ENCODE data around the gene CGB5.
A peak's percentile ranks its signal among the peaks of the same experiment; 100 is the strongest.
"Not testable (repeated sequence)": the region's sequence is repeated elsewhere in the genome, so short reads cannot be mapped to it uniquely, and the experiment has no call there.

The CGB5 gene

DNA sequence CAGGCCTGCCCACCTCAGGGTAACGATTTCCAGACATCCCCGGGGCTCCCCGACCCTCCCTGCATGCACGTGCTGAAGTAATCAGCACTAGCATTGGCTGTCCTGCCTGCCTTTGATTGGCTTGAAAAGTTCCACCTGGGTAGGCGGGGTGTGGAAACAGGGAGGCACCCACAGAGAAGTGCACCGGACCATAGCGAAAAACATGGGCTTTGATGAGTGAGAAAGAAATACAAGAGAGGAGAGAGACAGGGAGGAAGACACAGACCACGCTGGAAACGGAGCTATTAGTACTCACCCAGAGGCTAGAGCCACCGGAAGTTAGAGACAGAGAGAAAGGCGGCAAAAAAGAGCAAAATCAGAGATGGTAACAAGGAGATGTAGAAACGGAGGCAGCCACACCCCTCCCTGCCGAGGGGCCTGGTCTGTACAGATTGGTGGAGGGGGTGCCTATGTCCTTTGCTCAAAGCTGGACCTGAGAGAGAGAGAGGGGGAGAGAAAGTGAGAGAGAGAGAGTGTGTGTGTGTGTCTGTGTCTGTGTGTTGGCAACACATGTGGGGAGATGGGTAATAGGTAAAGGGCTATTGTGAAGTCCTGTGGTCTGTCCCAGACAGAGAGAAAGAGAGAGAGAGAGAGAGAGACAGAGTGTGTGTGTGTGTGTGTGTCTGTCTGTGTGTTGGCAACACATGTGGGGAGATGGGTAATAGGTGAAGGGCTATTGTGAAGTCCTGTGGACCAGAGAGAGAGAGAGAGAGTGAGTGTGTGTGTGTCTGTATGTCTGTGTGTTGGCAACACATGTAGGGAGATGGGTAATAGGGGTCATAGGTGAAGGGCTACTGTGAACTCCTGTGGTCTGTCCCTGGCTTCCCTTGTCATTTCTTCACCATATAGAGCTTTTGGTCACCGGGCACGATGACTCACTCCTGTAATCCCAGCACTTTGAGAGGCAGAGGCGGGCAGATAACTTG, 22.4 kb upstream of the CGB5 start:
- DNase-seq = no peak

DNA sequence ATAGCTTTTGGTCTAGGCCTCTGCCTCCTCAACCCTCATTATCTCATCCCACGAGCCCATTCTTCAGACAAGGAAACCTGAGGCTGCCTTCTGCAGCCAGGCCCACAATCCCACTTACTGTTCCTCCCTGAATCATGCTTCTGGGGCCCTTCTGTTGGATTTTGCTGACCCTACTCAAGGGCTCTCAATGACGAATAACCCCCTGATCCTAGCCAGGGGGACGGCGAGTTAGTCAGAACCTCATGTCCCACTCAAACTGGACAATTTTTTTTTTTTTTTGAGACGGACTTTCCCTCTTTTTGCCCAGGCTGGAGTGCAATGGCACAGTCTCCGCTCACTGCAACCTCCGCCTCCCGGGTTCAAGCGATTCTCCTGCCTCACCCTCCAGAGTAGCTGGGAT, 21.5 kb upstream of the CGB5 start:
- DNase-seq = no peak

DNA sequence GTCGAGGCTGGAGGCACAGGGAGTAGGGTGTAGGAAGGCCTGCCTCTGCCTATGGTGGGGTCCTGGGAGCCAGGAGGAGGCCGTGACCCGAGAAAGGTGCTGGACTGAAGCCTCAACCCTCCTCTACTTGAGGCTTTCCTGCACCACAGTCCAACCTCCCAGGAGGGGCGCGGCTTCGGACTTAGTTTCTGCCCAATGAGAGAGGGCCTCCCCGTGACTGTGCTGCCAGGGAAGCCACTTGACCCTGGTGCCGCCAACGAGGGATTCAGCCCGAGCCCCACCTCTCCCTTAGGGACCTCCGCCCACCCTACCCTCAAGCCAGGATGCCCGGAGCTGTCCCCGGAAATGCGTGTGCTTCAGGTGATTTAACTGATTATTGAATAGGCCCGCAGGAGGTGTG, 19.4 kb upstream of the CGB5 start, which contains the start of gene CGB3:
Gene CGB3 (minus strand): TSS at position 101 of the 400 bp plus-strand sequence. CDS start 362 bp downstream, outside the sequence.
- DNase-seq = not testable (repeated sequence)

DNA sequence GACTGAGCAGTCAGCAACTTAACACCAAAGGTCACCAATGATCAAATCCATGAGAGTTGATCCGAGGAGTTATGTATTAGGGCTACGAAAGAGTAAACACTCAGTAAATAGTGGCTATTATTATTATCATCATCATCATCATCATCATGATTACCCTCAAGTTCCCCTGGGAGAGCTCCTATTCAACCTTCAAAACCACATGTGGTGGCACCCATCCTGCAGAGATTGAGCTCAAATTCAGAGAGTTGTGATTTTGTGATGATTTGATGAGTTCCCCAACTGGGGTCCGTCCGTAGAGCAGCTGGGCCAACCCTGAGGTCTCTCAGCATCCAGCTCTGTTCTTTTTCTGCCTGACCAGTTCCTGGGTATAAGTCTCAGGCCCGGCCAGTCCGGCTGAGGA, 18.6 kb upstream of the CGB5 start:
- DNase-seq = not testable (repeated sequence)

DNA sequence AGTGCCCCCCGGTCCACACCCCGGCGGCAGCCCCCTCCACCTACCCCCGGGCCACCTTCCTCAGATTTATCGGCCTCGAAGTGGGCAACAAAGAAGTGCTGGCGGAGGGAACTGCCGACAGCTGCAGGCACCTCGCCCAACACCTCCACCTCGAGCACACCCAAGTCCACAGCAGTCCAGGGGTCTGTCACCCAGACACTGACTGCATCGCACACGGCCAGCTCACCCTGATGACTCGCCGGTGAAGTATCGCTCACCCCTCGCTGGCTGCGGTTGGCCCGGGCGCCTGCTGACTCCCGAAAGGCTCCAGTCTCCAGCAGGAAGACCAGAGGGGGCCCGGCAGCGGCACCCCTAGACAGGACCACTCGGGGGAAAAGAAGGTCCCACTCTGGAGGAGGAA, 18.0 kb upstream of the CGB5 start:
- DNase-seq = not testable (repeated sequence)

DNA sequence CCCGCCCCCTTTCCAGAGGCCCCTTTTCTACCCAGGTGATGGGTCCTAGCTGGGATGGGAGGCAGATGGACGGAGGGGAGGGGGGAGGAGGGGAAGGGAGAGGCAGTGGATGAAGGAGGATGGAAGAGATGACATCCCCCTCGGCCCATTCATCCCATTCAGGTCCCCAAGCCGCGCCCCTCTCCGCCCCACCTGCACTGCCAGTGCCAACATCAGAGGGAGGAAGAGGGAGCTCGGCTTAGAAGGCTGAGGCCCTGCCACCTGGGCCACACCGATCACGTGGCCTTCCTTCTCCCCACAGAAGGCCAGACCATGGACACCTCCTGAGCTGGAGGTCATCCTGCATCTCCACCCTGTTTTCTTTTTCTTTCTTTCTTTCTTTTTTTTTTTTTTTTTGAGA, 15.0 kb upstream of the CGB5 start:
- not testable (repeated sequence) for DNase-seq

DNA sequence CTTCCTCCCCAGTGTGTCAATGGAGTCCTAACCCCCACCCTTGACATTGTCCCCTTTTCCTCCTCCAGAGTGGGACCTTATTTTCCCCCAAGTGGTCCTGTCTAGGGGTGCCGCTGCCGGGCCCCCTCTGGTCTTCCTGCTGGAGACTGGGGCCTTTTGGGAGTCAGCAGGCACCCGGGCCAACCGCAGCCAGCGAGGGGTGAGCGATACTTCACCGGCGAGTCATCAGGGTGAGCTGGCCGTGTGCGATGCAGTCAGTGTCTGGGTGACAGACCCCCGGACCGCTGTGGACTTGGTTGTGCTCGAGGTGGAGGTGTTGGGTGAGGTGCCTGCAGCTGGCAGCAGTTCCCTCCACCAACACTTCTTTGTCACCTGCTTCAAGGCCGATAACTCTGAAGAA, 13.9 kb upstream of the CGB5 start:
- DNase-seq = not testable (repeated sequence)

DNA sequence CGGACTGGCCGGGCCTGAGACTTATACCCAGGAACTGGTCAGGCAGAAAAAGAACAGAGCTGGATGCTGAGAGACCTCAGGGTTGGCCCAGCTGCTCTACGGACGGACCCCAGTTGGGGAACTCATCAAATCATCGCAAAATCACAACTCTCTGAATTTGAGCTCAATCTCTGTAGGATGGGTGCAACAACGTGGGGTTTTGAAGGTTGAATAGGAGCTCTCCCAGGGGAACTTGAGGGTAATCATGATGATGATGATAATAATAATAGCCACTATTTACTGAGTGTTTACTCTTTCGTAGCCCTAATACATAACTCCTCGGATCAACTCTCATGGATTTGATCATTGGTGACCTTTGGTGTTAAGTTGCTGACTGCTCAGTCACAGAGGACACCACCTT, 13.3 kb upstream of the CGB5 start:
- not testable (repeated sequence) for DNase-seq

DNA sequence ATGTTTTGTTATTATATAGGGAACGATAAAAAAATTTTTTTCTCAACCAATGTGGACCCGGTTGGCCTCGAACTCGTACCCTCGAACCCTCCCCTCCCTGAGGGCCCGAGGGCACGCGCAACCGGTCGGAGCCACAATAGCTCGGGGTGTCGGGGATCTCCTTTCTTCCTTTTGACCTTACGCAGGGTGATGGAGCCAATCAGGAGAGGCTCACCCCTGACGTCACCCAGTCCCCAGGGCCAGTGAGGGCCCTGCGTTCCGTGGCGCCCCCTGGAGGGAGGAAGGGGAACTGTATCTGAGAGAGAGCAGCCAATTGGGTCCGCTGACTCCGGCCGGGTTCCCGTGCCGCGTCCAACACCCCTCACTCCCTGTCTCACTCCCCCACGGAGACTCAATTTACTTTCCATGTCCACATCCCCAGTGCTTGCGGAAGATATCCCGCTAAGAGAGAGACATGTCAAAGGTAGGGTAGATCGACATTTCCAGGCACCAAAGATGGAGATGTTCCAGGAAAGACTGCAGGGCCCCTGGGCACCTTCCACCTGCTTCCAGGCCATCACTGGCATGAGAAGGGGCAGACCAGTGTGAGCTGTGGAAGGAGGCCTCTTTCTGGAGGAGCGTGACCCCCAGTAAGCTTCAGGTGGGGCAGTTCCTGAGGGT, 11.9 kb upstream of the CGB5 start, which contains the start of gene CGB2:
Gene CGB2 (plus strand): TSS at position 249 of the 660 bp plus-strand sequence. CDS start 206 bp downstream, at position 455.
- peak; percentile 26 for DNase-seq

DNA sequence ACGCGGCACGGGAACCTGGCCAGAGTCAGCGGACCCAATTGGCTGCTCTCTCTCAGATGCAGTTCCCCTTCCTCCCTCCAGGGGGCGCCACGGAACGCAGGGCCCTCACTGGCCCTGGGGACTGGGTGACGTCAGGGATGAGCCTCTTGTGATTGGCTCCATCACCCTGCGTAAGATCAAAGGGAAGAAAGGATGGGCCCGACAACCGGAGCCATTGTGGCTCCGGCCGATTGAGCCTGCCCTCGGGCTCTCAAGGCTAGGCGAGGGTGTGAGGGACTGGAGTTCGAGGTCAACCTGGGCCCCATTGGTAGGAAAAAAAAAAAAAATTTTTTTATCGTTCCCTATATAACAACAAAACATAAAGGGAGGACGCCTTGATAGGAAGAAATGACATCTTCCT, 6.8 kb upstream of the CGB5 start, which contains the start of gene CGB1:
Gene CGB1 (minus strand): TSS at position 81 of the 400 bp plus-strand sequence. CDS start 184 bp downstream, outside the sequence.
- DNase-seq = not testable (repeated sequence)

DNA sequence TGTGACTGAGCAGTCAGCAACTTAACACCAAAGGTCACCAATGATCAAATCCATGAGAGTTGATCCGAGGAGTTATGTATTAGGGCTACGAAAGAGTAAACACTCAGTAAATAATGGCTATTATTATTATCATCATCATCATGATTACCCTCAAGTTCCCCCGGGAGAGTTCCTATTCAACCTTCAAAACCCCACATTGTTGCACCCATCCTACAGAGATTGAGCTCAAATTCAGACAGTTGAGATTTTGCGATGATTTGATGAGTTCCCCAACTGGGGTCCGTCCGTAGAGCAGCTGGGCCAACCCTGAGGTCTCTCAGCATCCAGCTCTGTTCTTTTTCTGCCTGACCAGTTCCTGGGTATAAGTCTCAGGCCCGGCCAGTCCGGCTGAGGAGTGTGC, 5.5 kb upstream of the CGB5 start:
- DNase-seq = not testable (repeated sequence)

DNA sequence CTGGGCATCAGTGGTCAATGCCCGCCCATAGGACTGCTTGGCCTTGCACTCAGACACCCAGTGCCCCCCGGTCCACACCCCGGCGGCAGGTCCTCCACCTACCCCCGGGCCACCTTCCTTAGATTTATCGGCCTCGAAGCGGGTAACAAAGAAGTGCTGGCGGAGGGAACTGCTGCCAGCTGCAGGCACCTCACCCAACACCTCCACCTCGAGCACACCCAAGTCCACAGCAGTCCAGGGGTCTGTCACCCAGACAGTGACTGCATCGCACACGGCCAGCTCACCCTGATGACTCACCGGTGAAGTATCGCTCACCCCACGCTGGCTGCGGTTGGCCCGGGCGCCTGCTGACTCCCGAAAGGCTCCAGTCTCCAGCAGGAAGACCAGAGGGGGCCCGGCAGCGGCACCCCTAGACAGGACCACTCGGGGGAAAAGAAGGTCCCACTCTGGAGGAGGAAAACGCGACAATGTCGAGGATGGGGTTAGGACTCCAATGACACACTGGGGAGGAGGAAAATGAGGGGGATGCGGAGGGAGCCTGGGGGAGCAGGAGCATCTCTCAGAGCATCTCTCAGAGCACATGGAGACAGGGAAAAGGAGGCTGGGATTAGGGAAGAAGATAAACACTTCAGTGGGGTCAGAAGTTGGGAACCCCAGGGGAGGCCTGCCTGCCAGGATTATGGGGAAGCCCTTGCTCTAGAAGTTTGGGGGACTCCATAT, 4.9 kb upstream of the CGB5 start:
- DNase-seq = not testable (repeated sequence)

DNA sequence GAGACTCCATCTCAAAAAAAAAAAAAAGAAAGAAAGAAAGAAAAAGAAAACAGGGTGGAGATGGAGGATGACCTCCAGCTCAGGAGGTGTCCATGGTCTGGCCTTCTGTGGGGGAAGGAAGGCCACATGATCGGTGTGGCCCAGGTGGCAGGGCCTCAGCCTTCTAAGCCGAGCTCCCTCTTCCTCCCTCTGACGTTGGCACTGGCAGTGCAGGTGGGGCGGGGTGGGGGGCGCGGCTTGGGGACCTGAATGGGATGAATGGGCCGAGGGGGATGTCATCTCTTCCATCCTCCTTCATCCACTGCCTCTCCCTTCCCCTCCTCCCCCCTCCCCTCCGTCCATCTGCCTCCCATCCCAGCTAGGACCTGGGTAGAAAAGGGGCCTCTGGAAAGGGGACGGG, 3.9 kb upstream of the CGB5 start:
- not testable (repeated sequence) for DNase-seq

DNA sequence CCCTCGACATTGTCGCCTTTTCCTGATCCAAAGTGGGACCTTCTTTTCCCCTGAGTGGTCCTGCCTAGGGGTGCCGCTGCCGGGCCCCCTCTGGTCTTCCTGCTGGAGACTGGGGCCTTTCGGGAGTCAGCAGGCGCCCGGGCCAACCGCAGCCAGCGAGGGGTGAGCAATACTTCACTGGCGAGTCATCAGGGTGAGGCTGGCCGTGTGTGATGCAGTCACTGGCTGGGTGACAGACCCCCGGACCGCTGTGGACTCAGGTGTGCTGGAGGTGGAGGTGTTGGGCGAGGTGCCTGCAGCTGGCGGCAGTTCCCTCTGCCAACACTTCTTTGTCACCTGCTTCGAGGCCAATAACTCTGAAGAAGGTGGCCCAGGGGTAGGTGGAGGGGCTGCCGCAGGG, 1.5 kb upstream of the CGB5 start:
- no peak for DNase-seq

DNA sequence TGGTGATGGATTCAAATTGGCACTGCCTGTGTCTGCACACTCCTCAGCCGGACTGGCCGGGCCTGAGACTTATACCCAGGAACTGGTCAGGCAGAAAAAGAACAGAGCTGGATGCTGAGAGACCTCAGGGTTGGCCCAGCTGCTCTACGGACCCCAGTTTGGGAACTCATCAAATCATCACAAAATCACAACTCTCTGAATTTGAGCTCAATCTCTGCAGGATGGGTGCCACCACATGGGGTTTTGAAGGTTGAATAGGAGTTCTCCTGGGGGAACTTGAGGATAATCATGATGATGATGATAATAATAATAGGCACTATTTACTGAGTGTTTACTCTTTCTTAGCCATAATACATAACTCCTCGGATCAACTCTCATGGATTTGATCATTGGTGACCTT, 982 bp upstream of the CGB5 start:
- DNase-seq = not testable (repeated sequence)

DNA sequence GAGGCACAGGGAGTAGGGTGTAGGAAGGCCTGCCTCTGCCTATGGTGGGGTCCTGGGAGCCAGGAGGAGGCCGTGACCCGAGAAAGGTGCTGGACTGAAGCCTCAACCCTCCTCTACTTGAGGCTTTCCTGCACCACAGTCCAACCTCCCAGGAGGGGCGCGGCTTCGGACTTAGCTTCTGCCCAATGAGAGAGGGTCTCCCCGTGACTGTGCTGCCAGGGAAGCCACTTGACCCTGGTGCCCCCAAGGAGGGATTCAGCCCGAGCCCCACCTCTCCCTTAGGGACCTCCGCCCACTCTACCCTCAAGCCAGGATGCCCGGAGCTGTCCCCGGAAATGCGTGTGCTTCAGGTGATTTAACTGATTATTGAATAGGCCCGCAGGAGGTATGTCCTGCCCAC, 5.4 kb downstream of the CGB5 start, which contains the start of gene CGB8:
Gene CGB8 (minus strand): TSS at position 101 of the 400 bp plus-strand sequence. CDS start 372 bp downstream, outside the sequence.
- not testable (repeated sequence) for DNase-seq

DNA sequence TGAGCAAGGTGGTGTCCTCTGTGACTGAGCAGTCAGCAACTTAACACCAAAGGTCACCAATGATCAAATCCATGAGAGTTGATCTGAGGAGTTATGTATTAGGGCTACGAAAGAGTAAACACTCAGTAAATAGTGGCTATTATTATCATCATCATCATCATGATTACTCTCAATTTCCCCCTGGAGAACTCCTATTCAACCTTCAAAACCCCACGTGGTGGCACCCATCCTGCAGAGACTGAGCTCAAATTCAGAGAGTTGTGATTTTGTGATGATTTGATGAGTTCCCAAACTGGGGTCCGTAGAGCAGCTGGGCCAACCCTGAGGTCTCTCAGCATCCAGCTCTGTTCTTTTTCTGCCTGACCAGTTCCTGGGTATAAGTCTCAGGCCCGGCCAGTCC, 6.2 kb downstream of the CGB5 start:
- not testable (repeated sequence) for DNase-seq

DNA sequence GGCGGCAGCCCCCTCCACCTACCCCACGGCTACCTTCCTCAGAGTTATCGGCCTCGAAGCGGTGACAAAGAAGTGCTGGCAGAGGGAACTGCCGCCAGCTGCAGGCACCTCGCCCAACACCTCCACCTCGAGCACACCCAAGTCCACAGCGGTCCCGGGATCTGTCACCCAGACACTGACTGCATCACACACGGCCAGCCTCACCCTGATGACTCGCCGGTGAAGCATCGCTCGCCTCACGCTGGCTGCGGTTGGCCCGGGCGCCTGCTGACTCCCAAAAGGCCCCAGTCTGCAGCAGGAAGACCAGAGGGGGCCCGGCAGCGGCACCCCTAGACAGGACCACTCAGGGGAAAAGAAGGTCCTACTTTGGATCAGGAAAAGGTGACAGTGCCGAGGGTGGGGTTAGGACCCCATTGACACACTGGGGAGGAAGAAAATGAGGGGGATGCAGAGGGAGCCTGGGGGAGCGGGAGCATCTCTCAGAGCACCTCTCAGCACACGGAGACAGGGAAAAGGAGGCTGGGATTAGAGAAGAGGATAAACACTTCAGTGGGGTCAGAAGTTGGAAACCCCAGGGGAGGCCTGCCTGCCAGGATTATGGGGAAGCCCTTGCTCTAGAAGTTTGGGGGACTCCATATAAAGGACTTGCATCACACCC, 6.9 kb downstream of the CGB5 start:
- not testable (repeated sequence) for DNase-seq

DNA sequence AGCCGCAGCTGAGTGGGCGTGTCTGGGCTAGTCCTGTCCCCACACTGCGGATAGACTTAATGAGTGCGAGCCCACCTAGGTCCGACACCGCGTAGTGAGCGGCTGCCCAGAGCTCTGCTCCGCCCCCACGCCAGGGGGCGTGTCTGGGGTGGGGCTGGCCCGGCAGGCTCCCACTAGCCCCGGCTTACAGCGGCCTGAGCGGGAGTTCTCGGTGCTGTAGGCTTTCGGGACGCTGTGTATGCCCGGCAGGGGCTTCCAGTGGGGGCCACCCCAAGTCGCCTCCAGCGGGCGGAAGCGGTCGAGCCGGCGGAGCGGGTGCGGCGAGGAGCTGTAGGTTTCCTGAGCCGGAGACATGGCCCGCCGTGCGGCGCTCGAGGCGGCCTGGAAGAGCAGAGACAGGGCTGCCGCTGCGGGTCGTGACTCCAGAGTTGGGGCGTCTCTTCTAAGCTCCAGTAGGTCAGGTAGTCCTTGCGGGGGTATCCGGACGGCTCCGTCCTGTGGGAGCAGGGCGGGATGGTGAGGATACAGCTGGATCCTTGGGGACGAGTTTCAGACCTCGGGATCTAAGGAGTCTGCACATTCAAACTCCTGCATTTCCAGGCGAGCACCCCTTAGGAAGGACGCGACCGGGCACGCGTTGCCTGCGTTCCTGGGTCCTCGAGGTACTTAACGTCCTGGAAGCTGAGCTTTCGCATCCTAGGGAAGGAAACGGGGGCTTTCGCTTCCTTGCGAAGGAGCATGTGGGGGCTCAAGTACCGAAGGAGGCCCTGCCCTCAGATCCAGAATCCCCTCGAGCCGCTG, 12.7 kb downstream of the CGB5 start:
- peak; percentile 28 for DNase-seq

DNA sequence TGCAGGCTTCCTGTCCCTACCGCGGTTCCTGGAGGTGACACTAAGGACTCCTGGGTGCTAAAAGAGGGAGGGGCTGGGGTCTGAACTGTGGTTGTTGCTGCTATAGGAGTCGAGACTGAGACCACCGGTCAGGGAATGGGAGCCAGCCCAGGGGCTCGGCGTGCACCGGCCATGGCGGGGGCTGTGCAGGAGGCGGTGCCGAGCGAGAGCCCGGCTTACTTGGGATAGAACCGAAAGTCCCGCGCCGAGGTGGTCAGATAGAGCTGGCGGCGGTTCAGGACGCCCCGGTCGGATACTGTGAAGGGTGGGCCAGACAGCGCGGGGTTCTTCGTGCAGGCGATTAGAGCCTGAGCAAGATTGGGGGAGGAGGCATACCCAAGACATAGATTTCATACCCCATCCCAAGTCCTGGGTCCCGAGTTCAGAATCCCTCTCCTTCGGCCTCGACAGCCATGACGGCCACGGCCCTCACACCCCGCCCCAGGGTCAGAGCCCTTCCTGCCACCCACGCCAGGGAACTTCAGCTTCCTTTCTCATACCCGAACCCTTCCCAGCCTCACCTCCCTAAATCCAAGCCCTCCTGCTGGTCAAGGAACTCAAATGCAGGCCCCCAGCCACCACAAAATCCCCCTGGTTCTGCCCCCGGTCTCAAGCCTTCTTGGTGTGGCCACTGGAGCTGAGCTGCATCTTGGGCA, 13.4 kb downstream of the CGB5 start:
- not testable (repeated sequence) for DNase-seq

Measured in T-helper 9 cell (primary cell).